A673 (cell line): ENCODE measurements around the gene PRDM1. TPM values are rescaled to one million over a fixed set of nuclear protein-coding genes. Genes with fewer than 3 reads are reported as not detected.

Experiments
- BruUV-seq: library from RNA; stranded (reverse); fragments of 400-500 nt; replicated peaks from 2 replicates; lab custom pipeline; 2021; lab: Mats Ljungman, UMichigan
- CTCF ChIA-PET: fragments of 300-600 bp; sonication (Branson Sonifier 250); formaldehyde crosslinking; loops from one replicate; lab custom pipeline; 2022; ENCODE audit warnings: antibody characterized with exemption; lab: Charles Lee
- POLR2A ChIA-PET: fragments of 300-600 bp; sonication (Branson Sonifier 250); formaldehyde crosslinking; loops from one replicate; lab custom pipeline; 2022; ENCODE audit warnings: antibody characterized with exemption; ENCODE audit not compliant: low non-redundant PET; lab: Charles Lee
- DNase-seq: peaks from one replicate; pipeline ENCODE4 v3.0.0-alpha.2; 2015; ENCODE audit warnings: low spot score
- H3K27ac ChIP-seq: fragments of 200-600 bp; sonication (generic); 2 replicates; pipeline ENCODE4 v1.5.1; 2016; ENCODE audit warnings: mixed run types, low read depth, mild to moderate bottlenecking, mixed read lengths, antibody characterized with exemption, low read length; ENCODE audit not compliant: poor library complexity, severe bottlenecking
- H3K27me3 ChIP-seq: fragments of 200-600 bp; sonication (generic); replicated peaks from 2 replicates; pipeline ENCODE4 v1.6.1; 2017; ENCODE audit warnings: mixed run types, low read depth, mild to moderate bottlenecking, mixed read lengths, antibody characterized with exemption, low read length; ENCODE audit not compliant: insufficient read depth, poor library complexity
- H3K36me3 ChIP-seq: fragments of 200-600 bp; sonication (generic); 2 replicates; pipeline ENCODE4 v1.6.1; 2016; ENCODE audit warnings: mixed run types, mild to moderate bottlenecking, mixed read lengths, antibody characterized with exemption, low read length; ENCODE audit not compliant: insufficient read depth, poor library complexity, severe bottlenecking
- H3K4me1 ChIP-seq: fragments of 200-600 bp; sonication (generic); 2 replicates; pipeline ENCODE4 v1.6.1; 2017; ENCODE audit warnings: mixed run types, mild to moderate bottlenecking, mixed read lengths, antibody characterized with exemption, low read length; ENCODE audit not compliant: insufficient read depth, poor library complexity, severe bottlenecking
- H3K4me3 ChIP-seq: fragments of 200-600 bp; sonication (generic); 2 replicates; pipeline ENCODE4 v1.5.1; 2016; ENCODE audit warnings: low read depth, mixed run types, mild to moderate bottlenecking, mixed read lengths, low read length; ENCODE audit not compliant: poor library complexity, severe bottlenecking
- H3K9me3 ChIP-seq: fragments of 200-600 bp; sonication (generic); 2 replicates; pipeline ENCODE4 v1.6.1; 2016; ENCODE audit warnings: mixed run types, low read depth, mild to moderate bottlenecking, mixed read lengths, antibody characterized with exemption, low read length; ENCODE audit not compliant: poor library complexity, severe bottlenecking
- CTCF ChIP-seq: fragments of 300-800, 200-600 bp; sonication (generic); conservative IDR thresholded peaks from 2 replicates; pipeline ENCODE4 v1.5.1; 2017; ENCODE audit warnings: low read depth, mild to moderate bottlenecking, antibody characterized with exemption, low read length, moderate library complexity, mixed read lengths
- EZH2 ChIP-seq: fragments of 200-600 bp; sonication (generic); IDR thresholded peaks from 2 replicates; pipeline ENCODE4 v1.6.1; 2017; ENCODE audit warnings: borderline replicate concordance, low read depth, mild to moderate bottlenecking, mixed read lengths, antibody characterized with exemption, low read length; ENCODE audit not compliant: poor library complexity, severe bottlenecking
- intact Hi-C: fragments of 100-400 bp; cut with micrococcal nuclease; formaldehyde crosslinking; loops from one replicate; pipeline ENCODE4 v1.10.0; 2022; ENCODE audit not compliant: unreplicated experiment
- total RNA-seq: library from RNA; stranded (reverse); gene quantifications from 2 replicates; pipeline ENCODE4 v1.2.3, GENCODE V29; 2021

The PRDM1 gene
- total RNA-seq, 1 experiment from 2014 or later: not detected

- peak; percentile 10 for DNase-seq
- ChIA-PET POLR2A (no interaction called here), CTCF (interaction anchor here (0.5 kb wide), 1 partner anchor 703 kb away, joined by 4 read pairs; no protein-coding TSS in a partner anchor)
- intact Hi-C loops: no loop called here
- Histone ChIP-seq H3K27ac (no peak overlapping the region), H3K4me3 (no peak overlapping the region), H3K27me3 (peaks cover 7% of the 10 kb centered on the region), H3K9me3 (no peaks in the 10 kb centered on the region), H3K36me3 (no peaks in the 10 kb centered on the region), H3K4me1 (peaks cover 8% of the 10 kb centered on the region)
- BruUV-seq: no TSS peak
- no peak for TF ChIP-seq EZH2
- peak; percentile 36 for TF ChIP-seq CTCF
Measured at GRCh38 chr6:106090001-106090400, 3.9 kb downstream of the PRDM1 start.

GRCh38 chr6:106092279-106092678 lies 6.1 kb downstream of the PRDM1 start:
- no TSS peak for BruUV-seq
- CTCF ChIA-PET: no interaction called here
- H3K4me3 ChIP-seq: no peak overlapping the region
- intact Hi-C loops: no loop called here
- no peak for DNase-seq
- H3K9me3 ChIP-seq: no peaks in the 10 kb centered on the region
- H3K4me1 ChIP-seq: no peaks in the 10 kb centered on the region
- H3K27ac ChIP-seq: no peak overlapping the region
- TF ChIP-seq EZH2: no peak
- no peak for TF ChIP-seq CTCF
- no peaks in the 10 kb centered on the region for H3K27me3 ChIP-seq
- POLR2A ChIA-PET: no interaction called here
- no peaks in the 10 kb centered on the region for H3K36me3 ChIP-seq

- Histone ChIP-seq H3K27ac (no peak overlapping the region), H3K27me3 (no peaks in the 10 kb centered on the region), H3K9me3 (no peaks in the 10 kb centered on the region), H3K4me3 (no peak overlapping the region), H3K4me1 (peaks cover 8% of the 10 kb centered on the region), H3K36me3 (no peaks in the 10 kb centered on the region)
- POLR2A ChIA-PET: interaction anchor here (0.7 kb wide), 1 partner anchor 8 kb away, joined by 3 read pairs; no protein-coding TSS in a partner anchor
- no peak for TF ChIP-seq CTCF
- TF ChIP-seq EZH2: no peak
- peak; percentile 11 for DNase-seq
- BruUV-seq: no TSS peak
- intact Hi-C loops: no loop called here
- CTCF ChIA-PET: interaction anchor here (0.5 kb wide), 1 partner anchor 102 kb away, joined by 3 read pairs; no protein-coding TSS in a partner anchor
Measured at GRCh38 chr6:106094261-106094963, 8.3 kb downstream of the PRDM1 start.
